GM23338 (cell line): ENCODE results near the gene GRIN1.

Experiments used
- CREB1 ChIP-seq: fragments of 250-450 bp; sonication (Bioruptor Pico); IDR thresholded peaks from 2 replicates; pipeline ENCODE4 v1.5.0; 2020; ENCODE audit warnings: low read depth, mild to moderate bottlenecking, moderate library complexity
- CTCF ChIP-seq, 2 experiments: fragments of 200-600 bp in 1 of 2; sonication (generic) in 1 of 2; conservative IDR thresholded peaks; 2 replicates each; pipeline versions ENCODE4 v1.5.1 to v1.6.1; 2016 to 2017; ENCODE audit warnings: antibody characterized with exemption in 2 of 2, low read depth in 2 of 2, mild to moderate bottlenecking in 2 of 2, moderate library complexity in 1 of 2
- EZH2 ChIP-seq: fragments of 200-600 bp; sonication (generic); IDR thresholded peaks from one replicate; pipeline ENCODE4 v1.8.0; 2017; ENCODE audit warnings: antibody characterized with exemption, mild to moderate bottlenecking, low read depth; ENCODE audit not compliant: unreplicated experiment
- EZH2phosphoT487 ChIP-seq: fragments of 200-600 bp; sonication (generic); IDR thresholded peaks from one replicate; pipeline ENCODE4 v1.8.1; 2018; ENCODE audit warnings: antibody characterized with exemption; ENCODE audit not compliant: unreplicated experiment
- JUNB ChIP-seq: IDR thresholded peaks from one replicate; pipeline ENCODE4 v1.6.1; 2016; ENCODE audit warnings: antibody characterized with exemption; ENCODE audit not compliant: unreplicated experiment
- POLR2AphosphoS5 ChIP-seq: IDR thresholded peaks from 2 replicates; pipeline ENCODE4 v1.6.1; 2016; ENCODE audit warnings: antibody characterized with exemption, low read depth
- REST ChIP-seq: IDR thresholded peaks from one replicate; pipeline ENCODE4 v1.6.1; 2018; ENCODE audit warnings: antibody characterized with exemption; ENCODE audit not compliant: unreplicated experiment
- ZNF114 ChIP-seq: fragments of 250-450 bp; sonication (Bioruptor Pico); IDR thresholded peaks from 2 replicates; pipeline ENCODE4 v1.5.0; 2020; ENCODE audit warnings: mild to moderate bottlenecking, moderate library complexity
- ZNF331 ChIP-seq: fragments of 250-450 bp; sonication (Bioruptor Pico); IDR thresholded peaks from 2 replicates; pipeline ENCODE4 v1.5.0; 2020; ENCODE audit warnings: low read depth, mild to moderate bottlenecking, moderate library complexity

DNA sequence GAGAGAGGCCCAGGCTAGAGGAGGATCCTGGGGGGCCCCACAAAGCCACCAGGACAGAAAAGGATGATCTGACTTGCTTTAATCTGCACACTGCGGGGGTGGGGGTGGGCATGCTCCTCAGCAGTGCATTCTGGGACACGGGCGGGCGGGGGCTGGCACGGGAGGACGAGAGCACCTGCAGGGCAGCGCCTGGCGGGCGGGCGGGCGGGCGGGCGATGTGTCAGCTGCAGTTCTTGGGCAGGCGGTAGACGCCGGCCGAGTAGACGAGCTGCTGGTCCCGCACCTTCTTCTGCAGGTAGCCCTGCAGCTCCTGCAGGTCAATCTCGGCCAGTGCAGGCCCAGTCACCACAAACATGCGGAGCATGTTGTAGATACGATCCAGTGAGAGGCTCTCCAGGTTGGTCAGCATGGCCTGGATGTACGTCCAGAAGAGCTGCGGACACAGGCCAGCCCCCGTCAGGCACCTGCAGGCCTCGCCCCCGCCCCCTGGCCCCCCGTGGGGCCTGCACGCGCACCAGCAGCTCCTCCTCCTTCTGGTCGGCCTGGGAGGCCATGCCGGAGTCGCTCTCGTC lies 35.9 kb downstream of the GRIN1 start:
- TF ChIP-seq ZNF331 (CRISPR knock-in tag) (no peak), CTCF (conservative IDR thresholded peaks at IDR 0.05; ENCODE audit: low read depth in 2 of 2) (no peak), JUNB (no peak), EZH2 (no peak), CREB1 (CRISPR knock-in tag) (no peak), EZH2phosphoT487 (no peak), ZNF114 (no peak), POLR2AphosphoS5 (no peak), REST (no peak)
